Esophagus squamous epithelium (tissue), 5 donors: ENCODE measurements around the gene CAP1. TPM values are rescaled to one million over a fixed set of nuclear protein-coding genes. Genes with fewer than 3 reads are reported as not detected.

Experiments used
- DNase-seq: peaks from one replicate; lab custom pipeline; 2025; lab: John Stamatoyannopoulos, UW
- H3K27ac ChIP-seq, 4 donors: fragments of 200-600 bp; sonication (generic); one replicate each; pipeline ENCODE4 v1.5.1; 2016 to 2019; ENCODE audit warnings: mild to moderate bottlenecking in 1 of 4
- H3K27me3 ChIP-seq, 4 donors: fragments of 200-600 bp; sonication (generic); 1 replicate in 3 of 4; 2 replicates in 1 of 4; pipeline versions ENCODE4 v1.5.1 to v1.6.0; 2017 to 2021; ENCODE audit warnings: antibody characterized with exemption in 1 of 4
- H3K36me3 ChIP-seq, 3 donors: fragments of 200-600 bp; sonication (generic); one replicate each; pipeline ENCODE4 v1.5.1; 2016 to 2019
- H3K4me1 ChIP-seq, 3 donors: fragments of 200-600 bp; sonication (generic); one replicate each; pipeline ENCODE4 v1.5.1; 2017 to 2019
- H3K4me3 ChIP-seq, 4 donors: fragments of 200-600 bp; sonication (generic); 1 replicate in 3 of 4; 2 replicates in 1 of 4; pipeline ENCODE4 v1.5.1; 2016 to 2019; ENCODE audit warnings: mild to moderate bottlenecking in 2 of 4, moderate library complexity in 1 of 4
- H3K9me3 ChIP-seq, 3 donors: fragments of 200-600 bp; sonication (generic); one replicate each; pipeline ENCODE4 v1.5.1; 2016 to 2019
- CTCF ChIP-seq, 6 experiments: fragments of 450-650 bp in 4 of 6; fragments of 200-600 bp in 2 of 6; sonication (generic) in 2 of 6; IDR thresholded peaks; one replicate each; pipeline ENCODE4 v1.5.1; 2016 to 2019; ENCODE audit warnings: antibody characterized with exemption in 6 of 6, mild to moderate bottlenecking in 4 of 6, moderate library complexity in 4 of 6
- POLR2A ChIP-seq, 4 donors: fragments of 450-650 bp; IDR thresholded peaks; one replicate each; pipeline ENCODE4 v1.6.1; 2017; ENCODE audit warnings: antibody characterized with exemption in 4 of 4, mild to moderate bottlenecking in 4 of 4, moderate library complexity in 3 of 4
- WGBS, 2 donors: methylation state at CpG; one replicate each; pipeline ENCODE4 v1.1.5; 2018; 5-methylcytosine and 5-hydroxymethylcytosine counted together
- intact Hi-C: fragments of 100-400 bp; cut with DNase I; formaldehyde crosslinking; loops from one replicate; pipeline ENCODE4 v1.15.0; 2022
- total RNA-seq, 4 donors: library from RNA; depleted of rRNA; stranded (reverse); fragments of >200 nt; gene quantifications; one replicate each; pipeline ENCODE4 v1.1.0, GENCODE V29; 2016
- donor health status: DM: yes; HTN: yes; CAD: no.

CAP1 gene
- total RNA-seq, 4 donors from 2014 or later = 157 to 282 (median 227) TPM

GRCh38 chr1:40045182-40045581 is 4.7 kb downstream of the CAP1 start:
- peak overlapping the region in 2 of 4 donors; percentile 33 to 38 for H3K27ac ChIP-seq
- H3K27me3 ChIP-seq = no peaks in the 10 kb centered on the region
- no peak for TF ChIP-seq POLR2A (IDR thresholded peaks at IDR 0.05)
- DNase-seq = no peak
- H3K36me3 ChIP-seq = peaks cover 0 to 19% (median 0%) of the 10 kb centered on the region in 3 donors
- 81 to 86% methylated on average over 4 of the region's 4 CpGs for WGBS, 2 donors
- no peak overlapping the region for H3K4me3 ChIP-seq
- peaks cover 5 to 89% (median 63%) of the 10 kb centered on the region in 3 donors for H3K4me1 ChIP-seq
- no peaks in the 10 kb centered on the region for H3K9me3 ChIP-seq
- intact Hi-C loops = no loop called here

- 81% methylated on average over 3 of the region's 3 CpGs; no CpG with 5 or more reads in 1 of the 2 donors for WGBS, 2 donors
- Histone ChIP-seq H3K36me3 (peaks cover 0 to 24% (median 0%) of the 10 kb centered on the region in 3 donors), H3K4me1 (peaks cover 5 to 95% (median 65%) of the 10 kb centered on the region in 3 donors), H3K27me3 (no peaks in the 10 kb centered on the region), H3K27ac (peak overlapping the region in 3 of 4 donors; percentile 33 to 38 (median 38)), H3K9me3 (no peaks in the 10 kb centered on the region), H3K4me3 (no peak overlapping the region)
- intact Hi-C loops = no loop called here
- TF ChIP-seq CTCF (IDR thresholded peaks at IDR 0.05) (no peak), POLR2A (IDR thresholded peaks at IDR 0.05) (no peak)
- DNase-seq = no peak
Observed at GRCh38 chr1:40045766-40046165, 5.2 kb downstream of the CAP1 start.

DNA sequence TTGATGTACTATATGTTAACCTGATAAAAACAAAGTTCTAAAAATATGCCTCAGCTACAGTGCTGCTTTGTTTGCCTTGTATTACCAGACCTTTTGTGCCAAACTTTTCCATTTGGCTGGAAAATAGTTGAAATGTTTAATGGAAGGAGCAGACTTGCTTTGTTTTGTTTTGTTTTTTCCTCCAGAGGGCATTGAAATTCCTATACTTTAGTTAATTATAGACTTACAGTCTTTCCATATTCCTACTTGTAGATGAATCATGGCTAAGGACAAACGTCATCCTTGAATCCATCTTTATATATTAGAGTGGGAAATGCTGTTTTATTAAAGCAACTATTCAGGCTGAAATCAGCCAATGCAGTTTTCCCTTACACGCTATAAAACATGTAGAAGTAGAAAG is 6.7 kb downstream of the CAP1 start:
- Histone ChIP-seq H3K36me3 (peaks cover 0 to 29% (median 0%) of the 10 kb centered on the region in 3 donors), H3K4me3 (no peak overlapping the region), H3K27me3 (no peaks in the 10 kb centered on the region), H3K4me1 (peaks cover 5 to 98% (median 59%) of the 10 kb centered on the region in 3 donors), H3K9me3 (no peaks in the 10 kb centered on the region), H3K27ac (peak overlapping the region in 3 of 4 donors; percentile 1 to 43 (median 25))
- WGBS, 2 donors = 35 to 53% methylated on average over 2 of the region's 2 CpGs
- no peak for DNase-seq
- intact Hi-C loops = no loop called here
- TF ChIP-seq CTCF (IDR thresholded peaks at IDR 0.05) (no peak), POLR2A (IDR thresholded peaks at IDR 0.05) (no peak)

DNA sequence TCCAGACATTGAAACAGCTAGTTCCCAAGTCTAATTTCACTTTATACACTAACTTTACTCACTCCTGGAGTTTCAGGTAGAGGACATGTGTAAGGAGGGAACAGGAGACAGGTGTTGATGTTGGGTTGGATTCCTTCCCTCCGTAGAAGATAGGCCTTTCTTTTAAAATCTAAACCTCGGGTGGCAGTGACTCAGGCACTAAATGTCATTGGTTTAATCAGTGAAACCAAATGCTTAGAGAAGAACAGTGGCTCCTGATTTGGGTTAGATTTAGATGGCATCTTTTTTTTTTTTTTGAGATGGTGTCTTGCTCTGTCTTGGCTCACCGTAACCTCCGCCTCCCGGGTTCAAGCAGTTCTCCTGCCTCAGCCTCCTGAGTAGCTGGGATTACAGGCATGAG is 7.2 kb downstream of the CAP1 start:
- DNase-seq = no peak
- H3K27me3 ChIP-seq = no peaks in the 10 kb centered on the region
- H3K27ac ChIP-seq = peak overlapping the region in 3 of 4 donors; percentile 1 to 43 (median 25)
- intact Hi-C loops = no loop called here
- peaks cover 0 to 24% (median 0%) of the 10 kb centered on the region in 3 donors for H3K36me3 ChIP-seq
- H3K4me3 ChIP-seq = no peak overlapping the region
- TF ChIP-seq CTCF (IDR thresholded peaks at IDR 0.05) = no peak
- H3K9me3 ChIP-seq = no peaks in the 10 kb centered on the region
- WGBS, 2 donors = 84 to 90% methylated on average over 3 to 5 of the region's 5 CpGs
- H3K4me1 ChIP-seq = peaks cover 5 to 98% (median 56%) of the 10 kb centered on the region in 3 donors

DNA sequence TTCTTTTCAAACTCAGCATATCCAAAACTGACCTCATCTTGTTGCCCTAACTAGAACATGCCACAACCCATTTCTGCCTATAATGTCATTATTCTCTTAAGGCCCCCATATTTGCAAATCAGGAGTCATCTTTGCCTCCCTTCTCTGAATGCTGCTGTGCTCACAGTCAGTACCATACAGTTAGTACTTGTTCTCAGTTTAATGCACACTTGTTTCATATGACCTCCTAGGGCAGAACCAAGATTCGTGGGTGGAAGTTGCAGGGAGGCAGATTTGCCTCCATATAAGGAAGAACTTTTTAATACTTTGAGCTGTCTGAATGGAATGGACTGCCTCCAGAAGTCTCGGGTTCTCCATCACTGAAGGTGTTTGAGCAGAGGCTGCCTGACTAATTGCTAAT is 9.2 kb downstream of the CAP1 start:
- intact Hi-C loops = no loop called here
- no peak overlapping the region for H3K4me3 ChIP-seq
- H3K36me3 ChIP-seq = peaks cover 0 to 20% (median 0%) of the 10 kb centered on the region in 3 donors
- 6 to 17% methylated on average over 2 of the region's 2 CpGs for WGBS, 2 donors
- no peak for DNase-seq
- H3K4me1 ChIP-seq = peaks cover 0 to 95% (median 51%) of the 10 kb centered on the region in 3 donors
- no peaks in the 10 kb centered on the region for H3K27me3 ChIP-seq
- no peak for TF ChIP-seq POLR2A (IDR thresholded peaks at IDR 0.05)
- no peak for TF ChIP-seq CTCF (IDR thresholded peaks at IDR 0.05)
- H3K27ac ChIP-seq = peak overlapping the region; percentile 31 to 76 (median 60)
- H3K9me3 ChIP-seq = no peaks in the 10 kb centered on the region
